Measurements from ENCODE around the gene ARID2. TPM values are rescaled to one million over a fixed set of nuclear protein-coding genes. Genes with fewer than 3 reads are reported as not detected.

ARID2 gene
- polyA plus RNA-seq, 1 donor, result 49.7 TPM

DNA sequence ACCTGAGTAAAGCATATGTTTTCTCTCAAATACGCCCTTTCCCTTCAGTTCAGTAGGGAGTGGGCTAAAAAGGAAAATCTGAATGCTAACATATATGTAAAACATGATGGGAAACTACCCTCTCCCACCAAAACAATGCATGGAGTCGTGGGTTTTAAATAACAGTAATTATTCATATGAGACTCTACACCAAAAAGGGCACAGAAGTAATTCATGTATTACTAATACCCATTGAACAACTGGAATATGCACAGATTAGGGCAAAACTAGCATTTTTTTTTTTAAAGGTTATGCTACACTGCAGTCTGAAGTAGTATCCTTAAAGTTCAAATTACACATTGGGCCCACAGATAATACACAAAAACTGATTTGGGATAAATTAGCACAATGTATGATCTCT lies 8.1 kb upstream of the ARID2 start:
- no peak for DNase-seq

DNA sequence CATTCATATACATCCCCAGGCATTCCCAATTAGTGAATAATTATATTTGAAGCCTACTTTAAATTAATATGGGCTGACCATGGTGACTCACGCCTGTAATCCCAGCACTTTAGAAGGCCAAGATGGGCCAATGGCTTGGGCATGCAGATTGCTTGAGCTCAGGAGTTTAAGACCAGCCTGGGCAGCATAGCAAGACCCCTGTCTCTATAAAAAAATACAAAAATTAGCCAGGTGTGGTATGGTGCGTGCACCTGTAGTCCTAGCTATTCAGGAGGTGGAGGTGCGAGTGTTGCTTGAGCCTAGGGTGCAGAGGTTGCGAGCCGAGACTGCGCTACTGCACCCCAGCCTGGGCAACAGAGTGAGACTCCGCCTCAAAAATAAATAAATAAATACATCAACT lies 7.6 kb upstream of the ARID2 start:
- no peak for DNase-seq

DNA sequence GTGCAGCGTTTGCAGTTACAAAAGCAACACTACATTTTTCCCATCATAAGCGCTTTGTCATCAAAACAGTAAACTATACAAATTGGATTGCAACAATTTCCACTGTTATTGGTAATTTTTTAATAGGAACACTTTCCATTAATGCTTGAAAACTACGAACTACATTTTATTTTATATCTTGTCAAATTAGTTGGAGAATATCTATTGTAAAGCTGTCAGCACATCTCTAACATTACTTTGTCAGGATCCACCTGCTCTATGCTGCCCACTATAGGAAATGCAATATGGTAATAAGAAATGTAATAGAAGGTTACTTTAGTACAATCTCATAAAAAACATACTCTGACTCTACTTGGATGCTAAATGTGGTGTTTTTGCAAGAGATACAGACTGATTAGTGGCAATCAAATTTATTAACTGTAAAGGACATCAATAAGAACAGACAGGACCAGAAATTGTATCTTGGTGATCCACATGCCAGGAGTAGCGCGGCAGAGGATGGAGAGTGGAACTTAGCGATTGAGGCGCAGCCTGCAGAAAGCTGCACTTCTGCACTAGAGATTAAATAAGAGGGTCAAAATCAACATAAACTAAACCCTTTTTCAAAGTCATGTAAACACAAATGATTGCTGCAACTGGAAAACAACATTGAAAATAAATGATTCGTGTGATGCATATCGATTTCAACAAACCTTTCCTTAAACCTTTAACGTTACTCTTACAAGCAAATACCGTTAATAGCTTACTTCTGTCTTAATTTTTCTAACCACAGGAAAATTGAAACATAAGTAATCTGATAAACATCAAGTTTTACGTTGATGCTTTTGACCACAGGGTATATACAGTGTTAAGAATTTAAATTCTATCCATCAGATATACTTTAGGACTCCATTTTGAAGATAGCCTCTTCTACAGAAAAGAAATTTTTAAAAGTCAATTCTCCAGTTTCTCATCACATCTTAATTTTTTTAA lies 3.6 kb upstream of the ARID2 start:
- DNase-seq, result peak; percentile 74

DNA sequence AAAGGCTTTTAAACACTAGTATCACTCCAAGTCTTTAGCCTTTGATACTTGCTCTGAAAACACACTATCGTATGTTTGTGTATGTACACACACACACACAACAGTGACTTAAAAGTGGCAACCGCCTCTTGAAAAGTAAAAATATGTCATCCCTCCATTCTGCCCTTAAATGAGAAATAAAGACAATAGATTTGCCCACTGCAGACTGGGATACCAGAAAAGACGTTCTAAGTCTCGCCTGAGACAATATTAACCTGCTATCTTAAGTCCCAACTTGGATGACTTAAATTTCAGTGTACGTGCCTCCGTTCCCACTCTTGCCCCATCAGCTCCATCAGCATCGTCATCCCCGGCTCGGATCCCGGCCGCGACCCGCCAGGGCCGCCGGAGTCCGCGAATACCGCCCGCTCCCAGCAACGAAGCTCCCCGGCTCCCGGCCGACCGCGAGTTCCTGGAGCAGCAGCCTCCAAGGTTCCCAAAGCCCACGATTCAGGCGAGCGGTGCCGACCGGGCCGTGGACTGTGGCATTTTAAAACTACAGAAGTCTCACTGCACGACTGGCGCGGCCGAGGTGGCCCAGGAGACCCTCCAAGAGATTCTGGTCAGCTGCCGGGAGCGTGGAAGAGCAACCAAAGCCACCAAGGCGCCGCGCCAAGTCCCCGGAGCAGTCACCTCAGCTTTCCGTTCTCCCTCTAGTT lies 2.8 kb upstream of the ARID2 start:
- DNase-seq, result no peak

DNA sequence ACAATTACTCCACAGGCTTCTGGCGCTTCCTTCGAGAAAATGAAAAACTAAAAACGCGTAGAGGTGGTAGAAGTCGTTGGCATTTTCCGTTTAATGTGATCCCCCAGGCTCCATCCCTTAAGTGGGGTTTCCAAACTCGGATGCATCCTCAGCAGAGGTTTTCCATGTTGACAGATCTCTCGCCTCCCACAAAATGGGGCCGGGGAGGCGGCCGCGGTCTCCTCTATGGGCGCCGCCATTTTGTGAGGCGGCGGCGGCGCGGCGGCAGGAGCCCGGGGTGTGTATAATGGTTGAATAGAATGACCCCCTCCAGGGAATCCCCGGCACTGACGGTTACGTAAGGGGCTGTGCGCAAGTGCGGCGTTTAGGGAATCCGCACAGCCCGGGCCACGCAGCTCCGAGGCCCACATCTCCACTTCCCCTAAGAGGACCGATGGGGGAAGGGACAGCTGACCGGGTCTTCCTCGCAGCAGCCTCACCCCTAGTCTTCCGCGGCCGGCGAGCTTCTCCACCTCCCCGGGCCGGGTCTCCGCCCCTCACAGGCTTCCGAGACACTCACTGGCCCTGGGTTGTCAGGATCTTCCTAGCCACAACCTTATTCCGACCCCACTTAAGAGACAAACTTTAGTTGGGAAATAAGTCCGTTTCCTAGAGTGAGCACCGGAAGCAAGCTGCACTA lies 2.1 kb upstream of the ARID2 start:
- peak; percentile 95 for DNase-seq

DNA sequence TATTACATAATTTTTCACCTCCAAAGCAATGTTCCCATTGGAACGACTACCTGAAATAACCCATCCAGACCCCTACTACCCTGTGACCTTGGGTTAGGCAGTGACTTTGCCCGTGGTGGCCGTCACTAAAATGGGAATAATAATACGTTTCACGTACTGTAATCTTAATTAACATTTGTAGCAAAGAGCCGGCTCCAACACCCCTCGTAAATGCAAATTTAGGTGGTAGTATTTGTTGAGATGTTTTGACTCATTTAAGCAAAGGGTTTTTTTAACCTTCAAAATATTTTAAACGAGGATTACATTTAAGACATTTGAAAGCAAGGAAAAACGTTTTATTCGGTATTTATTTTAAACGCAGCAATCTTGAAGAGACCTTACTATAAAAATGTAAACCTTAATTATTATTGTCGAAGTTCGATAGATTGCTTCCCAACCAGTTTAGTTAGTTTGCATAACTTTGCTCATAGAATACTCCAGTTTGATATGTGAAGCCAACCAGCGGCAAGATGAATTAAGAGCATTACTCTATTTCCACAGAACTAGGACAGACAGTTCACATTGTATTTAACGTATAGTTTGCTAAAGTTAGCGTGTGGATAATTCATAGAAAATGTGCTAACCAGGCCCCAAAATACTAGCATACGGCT lies 1.4 kb upstream of the ARID2 start:
- DNase-seq, result no peak

DNA sequence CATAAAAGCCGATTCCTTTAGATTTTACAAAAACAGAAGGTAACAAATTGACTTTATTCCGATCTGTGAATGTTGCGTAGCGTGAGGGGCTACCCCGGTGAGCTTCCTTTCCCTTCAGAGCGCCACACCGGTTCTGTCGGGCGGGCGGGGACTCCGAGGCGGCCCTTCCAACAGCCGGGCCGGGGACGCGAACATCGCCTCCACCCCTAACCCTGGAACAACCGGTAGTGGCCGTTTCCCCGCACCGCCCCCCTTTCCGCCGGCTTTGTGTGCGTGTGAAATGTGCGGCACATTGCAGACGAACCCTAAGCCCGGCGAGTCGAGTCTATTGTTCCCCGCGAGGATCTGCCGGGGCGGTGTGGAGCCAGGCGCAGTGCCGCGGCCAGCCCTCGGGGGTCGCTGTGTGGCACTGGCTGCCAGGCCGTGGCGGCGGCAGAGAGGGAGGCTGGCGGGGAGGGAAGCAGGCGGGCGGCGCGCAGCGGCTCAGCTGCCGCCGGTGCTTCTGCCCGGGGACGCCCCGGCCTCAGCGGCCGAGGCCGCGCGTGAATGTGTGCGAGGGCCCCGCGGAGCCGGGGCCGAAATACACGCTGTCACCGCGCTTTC lies 775 bp upstream of the ARID2 start:
- peak; percentile 96 for DNase-seq

DNA sequence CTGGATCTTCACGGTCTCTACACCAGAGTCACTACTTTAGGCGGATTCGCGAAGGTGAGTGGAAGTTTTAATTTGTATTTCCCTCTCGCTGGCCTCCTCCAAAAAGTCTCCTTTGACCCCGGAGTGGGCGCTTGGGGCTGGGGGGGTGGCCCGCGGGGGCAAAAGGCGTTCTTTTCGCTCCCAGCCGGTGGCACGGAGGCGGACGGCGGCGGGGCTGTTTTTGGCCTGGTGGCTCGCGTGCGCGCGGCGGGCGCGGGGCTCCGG lies 510 bp downstream of the ARID2 start:
- DNase-seq, result no peak

DNA sequence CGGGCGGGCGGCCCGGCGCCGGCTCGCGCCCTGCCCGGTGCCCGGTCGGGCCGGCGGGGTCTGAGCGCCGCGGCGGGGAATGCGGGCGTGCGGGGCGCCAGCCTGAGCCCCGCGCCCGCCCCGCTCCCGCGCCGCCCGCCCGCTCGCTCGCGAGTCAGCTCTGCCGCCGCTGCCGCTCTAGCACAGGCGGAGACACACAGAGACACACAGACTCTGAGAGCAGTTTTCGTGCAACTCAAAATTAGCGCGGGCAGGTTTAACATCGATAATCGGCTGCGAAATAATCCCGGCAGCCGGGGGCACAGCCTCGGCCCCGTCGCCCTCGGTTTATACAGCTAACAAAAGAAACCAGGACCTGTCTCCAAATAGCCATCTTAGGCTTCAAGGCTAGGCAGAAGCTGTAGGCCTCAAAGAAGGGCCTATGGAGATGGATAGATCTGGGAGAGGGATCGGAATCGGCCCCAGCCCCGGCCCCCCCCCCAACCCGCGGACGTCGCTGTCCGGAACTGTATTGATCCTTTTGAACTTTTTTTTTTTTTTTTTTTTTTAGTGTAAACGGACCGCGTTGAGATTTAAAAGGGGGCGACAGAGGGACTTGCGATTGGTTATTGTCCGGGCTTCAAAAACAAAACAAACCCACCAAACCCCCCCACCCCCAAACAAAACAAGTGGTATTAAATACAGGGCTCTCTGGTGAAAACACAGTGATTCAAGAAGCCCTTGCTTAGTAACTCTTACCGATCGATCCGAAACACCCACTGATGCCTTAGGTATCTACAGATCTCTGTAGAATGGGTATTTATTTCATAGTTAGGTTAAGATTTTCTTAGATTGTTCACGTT lies 1.1 kb downstream of the ARID2 start:
- DNase-seq, result peak; percentile 63

DNA sequence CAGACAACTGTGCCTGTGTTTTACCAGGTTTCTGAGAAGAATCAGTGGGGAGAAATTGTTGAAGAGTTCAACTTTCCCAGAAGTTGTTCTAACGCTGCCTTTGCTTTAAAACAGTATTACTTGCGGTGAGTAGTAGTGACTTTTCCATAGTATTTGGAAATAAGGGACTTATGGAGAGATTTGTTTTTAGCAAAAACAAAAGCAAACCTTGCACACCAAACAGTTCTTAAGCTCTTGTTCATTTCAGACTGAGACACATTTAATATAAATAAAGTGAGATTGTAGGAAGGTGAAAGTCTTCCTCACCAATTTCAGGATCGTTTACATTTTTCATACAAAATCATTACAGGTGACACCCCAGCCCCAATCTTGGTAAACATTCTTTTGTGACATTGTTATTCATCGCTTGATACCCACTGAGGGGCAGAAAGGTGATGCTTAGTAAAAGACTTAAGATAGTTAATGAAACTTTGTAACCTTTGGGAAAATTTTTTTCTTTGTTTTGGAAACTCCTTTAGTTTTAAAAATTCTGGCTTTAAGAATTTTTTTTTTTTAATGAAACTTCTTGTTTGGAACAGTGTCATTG lies 1.8 kb downstream of the ARID2 start:
- peak; percentile 20 for DNase-seq

DNA sequence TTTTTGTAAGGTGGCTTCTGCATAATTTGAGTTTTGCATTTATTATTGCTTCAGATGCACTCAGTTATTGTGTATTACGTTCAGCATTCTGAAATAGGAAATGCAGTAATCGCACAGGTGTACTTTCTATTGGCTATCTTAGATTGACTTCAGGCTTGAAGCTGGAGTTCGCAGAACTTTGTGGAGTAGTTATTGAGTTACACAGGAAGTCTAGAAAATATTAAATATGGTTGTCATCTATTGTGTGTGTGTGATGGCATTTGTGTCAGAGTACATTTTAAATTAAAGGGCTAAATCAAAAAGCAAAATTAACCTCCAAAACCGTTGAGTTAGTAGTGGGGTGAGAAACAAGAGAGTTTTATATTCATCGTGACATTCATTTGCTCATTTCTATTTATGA lies 2.7 kb downstream of the ARID2 start:
- peak; percentile 14 for DNase-seq

DNA sequence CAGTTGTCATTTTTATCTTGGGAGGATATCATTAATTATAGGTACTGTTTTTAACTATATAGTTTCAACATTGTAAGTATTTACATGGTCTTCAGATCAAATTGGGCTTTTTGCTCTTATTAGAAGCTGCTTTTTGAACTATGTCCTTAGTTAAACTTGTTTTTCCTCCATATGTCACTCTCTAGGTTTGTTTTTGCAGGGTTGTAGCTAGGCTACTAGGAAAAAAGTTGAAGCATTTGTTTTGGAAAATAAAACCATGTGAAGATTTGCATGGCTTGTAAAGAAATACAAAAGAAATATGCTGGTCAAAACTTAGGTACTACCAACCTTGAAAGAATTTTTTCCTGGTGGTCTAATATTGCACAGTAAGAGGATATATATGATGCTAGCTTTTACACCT lies 3.4 kb downstream of the ARID2 start:
- peak; percentile 33 for DNase-seq

DNA sequence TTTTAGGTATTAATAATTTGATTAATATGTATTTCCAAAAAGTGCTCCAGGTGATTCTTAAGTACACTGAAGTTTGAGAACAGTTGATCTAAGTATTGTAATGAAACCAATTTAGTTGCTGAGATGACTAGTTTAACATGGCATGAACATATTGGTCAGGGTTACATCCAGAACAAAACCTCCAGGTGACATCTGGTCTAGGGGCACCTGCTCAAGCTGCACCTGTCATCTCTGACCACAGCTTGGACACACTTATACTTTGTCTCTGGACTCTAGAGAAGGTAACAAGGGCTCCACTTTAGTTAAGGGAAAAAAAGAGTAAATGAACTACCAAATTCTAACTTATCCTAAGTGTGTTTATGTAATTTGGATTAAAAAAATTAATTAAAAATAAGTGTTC lies 8.1 kb downstream of the ARID2 start:
- DNase-seq, result no peak

DNA sequence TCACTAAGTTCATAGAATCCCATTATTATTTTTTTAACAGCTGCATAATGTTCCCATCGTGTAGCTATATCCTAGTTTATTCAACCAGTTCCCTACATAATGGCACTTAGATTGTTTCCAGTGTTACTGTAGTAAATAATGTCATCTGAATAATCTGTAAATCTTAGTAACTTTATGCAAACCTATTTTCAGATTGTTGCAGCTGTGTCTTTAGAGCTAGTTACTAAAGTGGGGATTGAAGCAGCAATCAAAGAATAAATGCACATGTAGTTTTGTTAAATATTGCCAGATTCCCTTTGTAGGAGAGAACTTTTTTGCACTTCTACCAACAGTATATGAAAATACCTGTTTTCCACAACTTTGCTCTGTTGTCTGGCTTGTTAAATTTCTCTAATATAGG lies 13.1 kb downstream of the ARID2 start:
- DNase-seq, result no peak

DNA sequence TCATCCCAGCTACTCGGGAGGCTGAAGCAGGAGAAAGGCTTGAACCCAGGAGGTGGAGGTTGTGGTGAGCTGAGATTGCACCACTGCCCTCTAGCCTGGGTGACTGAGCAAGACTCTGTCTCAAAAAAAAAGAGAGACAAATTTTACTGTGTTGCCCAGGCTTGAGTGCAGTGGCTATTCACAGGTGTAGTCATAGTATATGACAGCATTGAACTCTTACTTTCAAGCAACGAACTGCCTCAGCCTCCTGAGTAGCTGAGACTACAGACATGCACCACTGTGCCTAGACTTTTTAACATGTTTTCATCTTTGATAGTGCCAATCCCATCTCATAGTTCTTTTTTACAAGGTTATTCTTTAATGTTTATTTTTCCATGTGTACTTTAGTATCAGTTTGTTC lies 13.7 kb downstream of the ARID2 start:
- DNase-seq, result no peak

DNA sequence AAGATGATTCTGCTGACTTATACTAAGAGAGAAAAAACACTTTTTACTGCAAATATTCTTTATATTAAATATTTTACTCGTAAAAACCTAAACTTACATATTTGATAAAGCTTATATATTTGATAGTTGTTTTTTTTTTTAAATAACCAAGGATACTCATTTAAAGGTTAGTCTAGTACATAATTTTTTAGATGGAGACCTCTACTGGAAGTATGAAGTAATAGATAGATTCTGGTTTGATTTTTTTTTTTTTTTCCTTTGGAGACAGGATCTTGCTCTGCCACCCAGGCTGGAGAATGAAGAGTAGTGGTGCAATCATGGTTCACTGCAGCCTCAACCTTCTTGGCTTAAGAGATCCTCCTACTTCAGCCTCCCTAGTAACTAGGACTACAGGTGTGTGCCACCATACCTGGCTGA lies 16.4 kb downstream of the ARID2 start:
- DNase-seq, result no peak

DNA sequence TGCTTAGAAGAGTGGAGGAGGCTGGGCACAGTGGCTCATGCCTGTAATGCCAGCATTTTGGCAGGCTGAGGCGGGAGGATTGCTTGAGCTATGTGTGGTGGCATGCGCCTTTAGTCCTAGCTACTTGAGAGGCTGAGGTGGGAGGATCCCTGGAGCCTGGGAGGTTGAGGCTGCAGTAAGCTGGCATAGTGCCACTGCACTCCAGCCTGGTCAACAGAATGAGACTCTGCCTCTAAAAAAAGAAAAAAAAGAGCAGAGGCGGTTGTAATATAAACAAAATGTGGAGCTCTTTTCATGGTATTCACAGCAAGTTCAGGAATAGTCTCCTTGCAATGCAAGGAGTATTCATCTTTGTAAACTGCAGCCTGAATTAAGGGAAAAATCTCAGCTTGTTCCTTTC lies 27.2 kb downstream of the ARID2 start:
- DNase-seq, result no peak

DNA sequence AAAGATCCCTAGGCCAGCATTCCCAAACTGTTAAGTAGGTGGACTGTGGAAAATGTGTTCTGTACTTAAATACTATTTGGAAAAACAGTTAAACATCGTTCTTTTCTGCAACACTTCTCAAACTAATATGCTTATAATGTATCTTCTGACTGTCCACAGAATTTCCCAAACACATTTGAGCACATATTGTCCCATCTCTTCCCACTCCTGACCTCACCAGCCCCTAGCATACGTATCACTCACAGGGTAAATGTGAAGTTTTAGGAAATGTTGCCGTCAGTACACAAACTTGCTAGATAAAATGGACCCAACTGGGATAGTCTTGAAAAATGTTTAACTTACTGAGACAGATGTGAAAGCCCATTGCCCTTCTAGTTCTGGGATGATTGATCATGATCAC lies 27.7 kb downstream of the ARID2 start:
- DNase-seq, result no peak

DNA sequence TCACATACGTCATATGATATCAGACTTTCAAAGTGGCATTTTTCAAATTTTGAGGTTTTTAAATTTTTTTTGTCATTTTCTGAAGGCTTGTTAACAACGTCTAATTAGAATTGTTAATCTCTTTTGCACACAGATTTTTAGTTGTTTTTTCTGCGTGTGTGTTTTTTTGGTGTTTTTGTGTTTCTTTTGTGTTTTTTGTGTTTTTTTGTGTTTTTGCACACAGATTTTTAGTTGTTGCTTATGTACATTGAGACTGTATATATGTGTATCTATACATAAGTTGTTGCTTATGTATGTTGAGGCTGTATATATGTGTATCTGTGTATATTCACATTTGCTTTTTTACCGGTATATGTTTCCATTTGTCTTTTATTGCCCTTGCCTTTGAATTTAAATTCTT lies 30.8 kb downstream of the ARID2 start:
- no peak for DNase-seq

DNA sequence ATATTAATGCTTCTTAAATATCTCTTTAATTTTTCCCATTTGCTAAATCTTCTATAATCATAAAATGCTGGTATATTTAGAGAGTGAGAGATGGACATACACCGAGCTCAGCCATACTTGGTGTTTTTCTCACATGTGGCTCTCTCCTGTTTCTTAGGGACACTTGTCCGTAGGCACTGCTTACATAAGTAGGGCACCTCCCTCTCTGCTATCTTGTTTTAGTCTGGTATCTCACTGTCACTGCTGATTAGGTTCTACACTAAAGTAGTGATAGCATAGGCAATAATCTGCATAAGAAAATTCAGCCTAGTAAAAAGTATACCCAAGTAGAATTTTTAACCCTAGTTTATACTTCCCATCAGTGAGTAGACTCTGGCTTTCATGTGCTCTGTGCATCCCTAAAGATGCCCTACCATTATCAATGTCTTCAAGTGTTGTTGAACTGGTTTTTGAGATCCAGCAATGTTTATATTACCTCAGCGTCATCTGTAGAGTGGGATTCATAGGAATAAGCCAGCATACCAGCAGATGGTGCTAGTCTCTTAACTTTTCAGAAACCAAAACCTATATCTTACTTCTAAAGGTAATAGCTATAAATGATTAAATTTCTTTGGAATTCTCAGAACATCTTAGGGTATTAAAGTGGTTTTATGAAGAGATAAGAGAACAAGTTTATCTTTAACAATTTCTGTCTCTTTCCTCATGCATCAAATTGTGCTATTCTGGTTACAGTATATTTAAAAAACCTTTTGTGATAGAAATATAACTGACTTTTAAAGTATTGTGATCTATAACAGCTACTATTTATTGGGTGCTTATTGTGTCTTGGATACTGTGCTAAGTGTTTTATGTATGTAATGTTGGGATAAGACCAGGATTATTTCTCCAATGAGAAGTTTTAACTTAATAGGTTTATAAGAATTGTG lies 32.9 kb downstream of the ARID2 start:
- peak; percentile 21 for DNase-seq

Measured in left kidney (tissue), 2 donors.